Fibroblast of skin of abdomen (primary cell): ENCODE results near the gene CCL19. TPM values are rescaled to one million over a fixed set of nuclear protein-coding genes. Genes with fewer than 3 reads are reported as not detected.
"Not testable (repeated sequence)": the region's sequence is repeated elsewhere in the genome, so short reads cannot be mapped to it uniquely, and the experiment has no call there.

Experiments used
- DNase-seq: peaks from one replicate; pipeline ENCODE4 v3.0.0-alpha.2; 2013
- polyA plus RNA-seq, 2 experiments: library from polyadenylated mRNA; unstranded; fragments of 120-200 nt; gene quantifications; one replicate each; pipeline ENCODE4 v1.2.1, GENCODE V29; 2013; ENCODE audit not compliant: insufficient read length in 2 of 2

CCL19 gene
- not detected for polyA plus RNA-seq (2013, experiment 1 of 2; ENCODE audit: insufficient read length)
- polyA plus RNA-seq (2013, experiment 2 of 2; ENCODE audit: insufficient read length) = not detected

GRCh38 chr9:34690983-34691935, at the start of gene CCL19:
Gene CCL19 (minus strand): TSS chr9:34691276. CDS start chr9:34691139, 137 bp downstream.
- DNase-seq = no peak

GRCh38 chr9:34740176-34740575, 49.1 kb upstream of the CCL19 start:
- not testable (repeated sequence) for DNase-seq

DNA sequence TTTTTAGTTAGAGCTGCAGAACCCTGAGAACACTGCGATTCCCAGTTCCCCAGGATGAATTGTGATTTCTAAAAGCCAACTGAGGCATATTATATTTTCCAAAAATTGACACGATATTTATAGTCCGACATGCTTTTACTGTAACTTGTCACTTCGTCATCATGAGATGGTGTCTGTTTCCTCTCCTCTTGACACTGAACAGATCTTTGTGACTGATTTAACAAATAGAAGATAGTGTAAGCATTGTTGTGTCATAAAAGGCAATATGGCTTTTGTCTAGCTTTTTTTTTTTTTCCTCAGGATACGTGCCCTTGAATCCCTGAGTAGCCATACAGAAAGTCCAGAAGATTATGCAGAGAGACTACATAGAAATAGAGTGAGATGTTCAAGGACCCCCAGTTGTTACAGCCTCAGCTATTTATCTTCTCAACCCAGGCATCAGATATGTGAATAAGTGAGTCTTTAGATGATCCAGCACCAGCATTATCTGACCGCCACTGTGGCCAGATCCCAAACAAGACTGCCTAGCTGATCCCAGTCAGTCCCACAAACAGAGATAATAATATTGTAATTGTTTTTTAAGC, 46.7 kb upstream of the CCL19 start:
- DNase-seq = no peak

DNA sequence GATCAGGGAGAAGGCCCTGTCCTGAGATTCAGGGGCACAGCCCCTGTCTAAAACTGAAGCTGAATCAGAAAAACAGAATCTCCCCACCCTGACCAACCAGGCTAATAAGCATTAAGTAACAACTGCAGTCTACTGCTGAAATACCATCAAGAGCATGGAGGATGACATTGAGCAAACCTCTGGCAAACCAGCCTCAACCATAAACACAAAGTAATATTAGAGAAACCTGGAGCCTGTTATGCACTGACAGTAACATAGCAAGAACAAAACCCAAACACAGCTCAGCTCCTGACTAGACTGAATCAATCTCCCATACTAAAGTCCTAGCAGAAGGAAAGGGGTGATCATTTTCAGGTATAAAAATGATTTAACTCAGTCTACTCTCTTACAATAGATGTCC, 43.6 kb upstream of the CCL19 start:
- no peak for DNase-seq

DNA sequence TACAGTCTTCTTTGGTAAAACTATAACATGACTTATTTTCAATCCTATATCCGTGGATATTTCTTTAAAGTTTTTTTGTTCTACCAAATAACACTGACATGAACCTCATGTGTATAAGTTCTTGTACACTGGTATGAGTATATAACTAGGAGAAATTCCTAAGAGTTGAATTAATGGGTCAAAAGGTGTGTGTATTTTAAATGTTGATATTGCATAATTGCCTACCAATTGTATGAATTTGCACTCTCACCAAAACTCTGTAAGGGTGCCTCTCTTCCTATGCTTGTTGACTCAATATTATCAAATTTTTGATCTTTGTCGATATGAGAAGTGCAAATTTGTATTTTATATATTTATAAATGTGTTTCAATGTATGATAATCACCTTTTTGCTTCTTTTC, 41.8 kb upstream of the CCL19 start:
- no peak for DNase-seq

DNA sequence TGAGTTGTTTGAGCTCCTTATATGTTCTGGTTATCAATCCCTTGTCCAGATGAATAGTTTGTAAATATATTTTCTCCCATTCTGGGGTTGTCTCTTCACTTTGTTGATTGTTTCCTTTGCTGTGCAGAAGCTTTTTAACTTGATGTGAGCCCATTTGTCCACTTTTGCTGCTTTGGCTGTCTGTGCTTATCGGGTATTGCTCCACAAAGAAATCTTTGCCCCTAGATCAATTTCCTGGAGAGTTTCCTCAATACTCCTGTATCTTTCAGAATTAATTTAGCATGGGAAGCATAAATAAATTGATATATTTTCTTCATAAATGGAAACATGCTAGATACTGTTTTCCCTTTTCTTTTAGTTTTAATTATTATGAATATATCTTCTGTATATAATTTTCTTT, 41.4 kb upstream of the CCL19 start:
- no peak for DNase-seq

GRCh38 chr9:34723141-34723540, 32.1 kb upstream of the CCL19 start:
- no peak for DNase-seq

GRCh38 chr9:34719769-34720025, 28.6 kb upstream of the CCL19 start:
- not testable (repeated sequence) for DNase-seq

DNA sequence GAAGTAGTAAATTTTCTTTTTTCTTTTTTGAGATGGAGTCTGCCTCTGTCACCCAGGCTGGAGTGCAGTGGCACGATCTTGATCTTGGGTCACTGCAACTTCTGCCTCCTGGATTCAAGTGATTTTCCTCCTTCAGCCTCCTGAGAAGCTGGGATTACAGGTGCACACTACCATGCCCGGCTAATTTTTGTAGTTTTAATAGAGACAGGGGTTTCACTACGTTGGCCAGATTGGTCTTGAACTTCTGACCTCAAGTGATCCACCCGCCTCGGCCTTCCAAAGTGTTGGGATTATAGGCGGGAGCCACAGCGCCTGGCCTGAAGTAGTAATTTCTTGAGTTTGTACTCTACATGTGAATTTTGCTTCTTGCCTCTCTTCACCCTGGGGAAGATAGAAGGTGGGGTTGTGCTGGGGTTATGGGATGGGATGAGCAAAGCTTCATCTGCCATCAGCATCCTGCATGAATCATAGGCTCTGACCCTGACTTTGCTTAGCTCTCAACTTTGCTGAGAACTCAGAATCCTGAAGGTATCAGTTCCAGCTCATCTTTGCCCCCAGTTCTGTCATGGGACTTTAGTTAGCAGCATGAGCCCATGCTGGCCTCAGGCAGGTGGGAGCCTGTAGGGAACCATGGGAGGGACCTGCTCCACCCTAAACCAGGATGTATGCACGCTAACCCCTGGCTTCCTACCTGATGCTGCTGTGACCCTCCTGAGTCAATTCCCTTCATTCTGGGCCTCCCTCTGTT, 28.1 kb upstream of the CCL19 start:
- DNase-seq = no peak

GRCh38 chr9:34717996-34718614, 27.0 kb upstream of the CCL19 start:
- no peak for DNase-seq

GRCh38 chr9:34716711-34717110, 25.6 kb upstream of the CCL19 start:
- DNase-seq = no peak

DNA sequence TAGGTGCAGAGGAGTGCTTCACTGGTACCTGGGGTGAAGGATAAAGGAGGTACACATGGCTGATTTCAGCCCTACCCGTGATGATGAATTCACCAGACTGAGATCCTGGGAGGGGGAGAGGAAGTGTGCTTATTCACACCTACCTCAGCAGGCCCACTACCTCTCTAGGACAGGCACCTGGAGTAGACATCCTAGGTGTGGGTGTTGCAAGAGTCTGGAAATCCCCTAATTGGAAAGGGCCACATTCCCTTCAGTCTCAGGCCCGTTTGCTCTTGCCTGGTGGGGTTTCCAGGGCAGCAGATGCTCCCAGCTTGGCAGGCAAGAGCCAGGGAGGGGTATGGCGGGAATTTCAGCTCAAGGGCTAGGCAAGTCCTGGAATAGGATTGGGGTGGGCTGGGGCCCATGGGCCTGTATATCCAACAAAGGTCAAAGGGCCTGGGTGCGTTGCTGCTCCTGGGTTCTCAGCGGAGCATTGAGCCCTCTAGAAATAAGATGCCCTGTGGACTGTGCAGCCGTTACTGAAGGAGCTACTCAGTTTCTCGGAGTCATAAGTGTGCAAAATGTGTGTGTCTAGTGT, 24.7 kb upstream of the CCL19 start:
- no peak for DNase-seq

GRCh38 chr9:34714007-34714406, 22.9 kb upstream of the CCL19 start:
- DNase-seq = no peak

DNA sequence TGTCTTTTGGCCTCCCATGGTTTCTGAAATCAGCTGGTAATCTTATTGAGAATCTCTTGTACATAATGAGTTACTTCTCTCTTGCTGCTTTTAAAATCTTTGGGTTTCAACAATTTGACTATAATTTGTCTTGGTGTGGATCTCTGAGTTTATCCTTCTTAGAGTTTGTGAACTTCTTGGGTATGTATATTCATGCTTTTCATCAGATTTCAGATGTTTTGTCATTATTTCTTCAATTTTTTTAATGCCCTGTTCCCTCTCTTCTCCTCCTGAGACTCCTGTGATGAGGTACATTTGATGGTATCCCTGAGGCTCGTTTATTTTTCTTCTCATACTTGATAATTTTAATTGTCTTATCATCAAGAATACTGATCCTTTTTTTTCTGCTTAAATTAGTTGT, 21.1 kb upstream of the CCL19 start:
- DNase-seq = no peak

DNA sequence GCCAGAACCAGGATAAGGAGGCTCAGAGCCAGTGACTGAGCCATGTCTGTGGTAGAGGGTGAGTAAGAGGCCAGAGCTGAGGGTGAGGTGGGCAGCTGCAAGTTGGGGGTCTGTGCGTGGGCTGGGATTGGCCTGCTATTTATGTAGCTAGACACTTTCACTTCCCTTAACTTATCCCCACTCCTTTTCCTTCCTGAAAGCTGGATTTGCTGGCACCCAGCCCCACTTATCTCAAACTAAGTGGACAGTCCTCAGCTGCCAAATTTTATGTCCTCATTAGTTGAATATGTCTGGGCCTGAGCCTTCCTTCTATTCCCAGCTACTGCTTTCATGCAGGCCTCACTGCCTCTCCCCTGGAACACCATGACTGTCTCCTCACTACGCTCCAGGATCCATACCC, 18.9 kb upstream of the CCL19 start, which contains the start of gene CCL21:
CCL21 (minus strand) TSS at position 114 of the 400 bp plus-strand sequence; CDS start at position 44, 70 bp downstream.
- no peak for DNase-seq

DNA sequence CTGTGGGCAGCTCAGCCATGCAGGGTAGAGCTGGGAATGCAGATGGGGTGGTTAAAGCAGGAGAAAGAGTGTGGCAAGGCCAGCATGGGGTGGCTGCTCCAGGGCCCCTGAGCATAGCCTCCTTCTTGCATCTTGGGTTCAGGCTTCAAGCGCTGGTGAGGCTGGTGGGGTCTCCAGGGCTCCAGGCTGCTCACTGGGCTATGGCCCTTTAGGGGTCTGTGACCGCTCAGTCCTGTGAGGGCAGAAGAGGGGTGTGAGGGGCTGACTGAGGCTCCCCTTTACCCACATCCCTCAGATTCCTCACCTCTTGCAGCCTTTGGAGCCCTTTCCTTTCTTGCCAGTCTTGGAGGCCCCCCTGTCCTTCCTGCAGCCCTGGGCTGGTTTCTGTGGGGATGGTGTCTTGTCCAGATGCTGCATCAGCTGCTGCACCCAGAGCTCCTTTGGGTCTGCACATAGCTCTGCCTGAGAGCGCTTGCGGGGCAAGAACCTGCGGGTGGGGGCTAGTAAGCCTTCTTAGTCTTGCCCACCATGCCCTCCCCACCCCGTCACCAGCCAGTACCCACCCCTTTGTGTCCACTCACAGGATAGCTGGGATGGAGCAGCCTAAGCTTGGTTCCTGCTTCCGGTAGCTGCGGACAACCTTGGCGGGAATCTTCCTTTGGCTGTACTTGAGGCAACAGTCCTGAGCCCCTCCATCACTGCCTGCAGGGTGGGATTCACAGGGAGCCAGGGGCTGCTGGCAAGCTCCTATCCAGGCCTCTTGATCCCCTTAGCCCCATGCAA, 18.3 kb upstream of the CCL19 start:
- DNase-seq = no peak

GRCh38 chr9:34707130-34707529, 16.1 kb upstream of the CCL19 start:
- DNase-seq = no peak

DNA sequence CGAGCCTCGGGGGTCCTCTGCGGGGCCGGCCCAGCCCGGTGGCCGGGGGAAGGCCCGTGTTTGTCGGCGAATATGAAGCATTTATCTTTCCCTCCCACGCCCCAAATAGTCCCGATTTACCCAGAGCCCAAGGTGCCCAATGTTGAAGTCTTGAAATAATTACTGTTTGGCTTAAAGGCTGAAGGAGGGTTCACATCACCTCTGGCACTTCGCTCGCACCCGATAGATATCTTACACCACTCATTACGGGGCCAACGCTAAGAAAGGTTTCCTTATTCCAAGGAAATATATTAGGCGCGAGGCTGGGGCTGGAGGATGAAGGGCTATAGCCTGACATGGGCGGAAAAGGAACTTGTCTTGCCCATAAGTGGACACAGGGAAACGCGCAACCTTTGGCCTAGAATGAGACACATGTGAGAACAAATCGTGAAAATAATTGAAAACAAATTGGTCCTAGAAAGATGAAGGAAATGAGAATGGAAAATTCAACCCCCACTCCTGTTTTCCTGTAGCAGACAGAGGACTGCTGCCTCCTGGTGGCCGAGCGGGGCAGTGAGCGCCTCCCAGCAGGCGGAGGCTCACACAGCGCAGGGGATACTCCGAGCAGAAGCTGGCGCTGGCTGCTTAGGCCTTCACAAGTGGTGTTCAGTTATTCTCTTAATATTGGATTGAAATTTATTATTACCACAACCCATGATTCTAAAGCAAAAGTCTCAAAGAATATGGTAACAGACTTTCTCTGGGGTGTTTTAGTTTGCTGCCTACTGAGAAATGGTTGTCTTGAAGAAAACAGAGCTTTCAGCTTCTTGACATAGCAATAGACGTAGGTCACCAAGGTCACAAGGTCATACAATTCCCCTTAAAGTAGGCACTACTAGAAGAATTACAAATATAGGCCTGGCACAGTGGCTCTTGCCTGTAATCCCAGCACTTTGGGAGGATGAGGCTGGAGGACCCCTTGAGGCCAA, 11.0 kb upstream of the CCL19 start:
- DNase-seq = peak; percentile 71

GRCh38 chr9:34701023-34701768, 10.1 kb upstream of the CCL19 start:
- peak; percentile 54 for DNase-seq

- no peak for DNase-seq
Measured at GRCh38 chr9:34694811-34695210, 3.7 kb upstream of the CCL19 start.
